BE2C (cell line): Measurements from ENCODE around the gene ADGB.
"Not testable (repeated sequence)": the region's sequence is repeated elsewhere in the genome, so short reads cannot be mapped to it uniquely, and the experiment has no call there.

ENCODE experiments used
- DNase-seq: peaks from one replicate; pipeline ENCODE4 v3.0.0-alpha.2; 2020
- H3K27me3 ChIP-seq: fragments of 250-450 bp; sonication (Bioruptor Pico); 2 replicates; pipeline ENCODE4 v1.5.1; 2020; ENCODE audit warnings: mild to moderate bottlenecking
- H3K36me3 ChIP-seq: fragments of 250-450 bp; sonication (Bioruptor Pico); 2 replicates; pipeline ENCODE4 v1.5.1; 2020; ENCODE audit warnings: mild to moderate bottlenecking
- H3K4me1 ChIP-seq: fragments of 250-450 bp; sonication (Bioruptor Pico); 2 replicates; pipeline ENCODE4 v1.5.1; 2020
- H3K4me3 ChIP-seq: 2 replicates; pipeline ENCODE4 v1.5.1; 2011; ENCODE audit warnings: low read depth, low read length
- H3K9me3 ChIP-seq: fragments of 250-450 bp; sonication (Bioruptor Pico); 2 replicates; pipeline ENCODE4 v1.5.1; 2020
- TF ChIP-seq, protein P1 (sequence below): IDR thresholded peaks from 2 replicates; pipeline ENCODE4 v1.5.1; 2012; ENCODE audit warnings: mild to moderate bottlenecking, low read depth, low read length

The ADGB gene

DNA sequence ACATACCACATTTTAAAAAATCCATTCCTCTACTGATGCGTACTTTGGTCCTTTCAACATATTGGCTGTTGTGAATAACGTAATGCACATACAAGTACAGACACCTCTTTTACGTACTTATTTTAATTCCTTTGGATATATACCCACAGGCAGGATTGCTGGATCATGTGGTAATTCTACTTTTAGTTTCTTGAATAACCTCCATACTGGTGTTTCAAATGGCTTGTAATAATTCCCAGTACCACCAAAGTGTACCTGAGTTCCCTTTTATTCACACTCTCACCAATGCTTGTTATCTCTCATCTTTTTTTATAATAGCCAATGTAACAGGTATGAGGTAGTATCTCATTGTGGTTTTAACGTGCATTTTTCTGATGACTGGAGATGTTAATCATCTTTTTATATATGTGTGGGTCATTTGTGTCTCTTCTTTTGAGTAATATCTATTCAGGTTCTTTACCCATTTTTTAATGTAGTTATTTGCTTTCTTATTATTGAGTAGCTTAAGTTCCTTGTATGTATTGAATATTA, 191.9 kb downstream of the ADGB start:
- no peaks in the 10 kb centered on the region for H3K36me3 ChIP-seq
- H3K9me3 ChIP-seq: no peaks in the 10 kb centered on the region
- no peaks in the 10 kb centered on the region for H3K27me3 ChIP-seq
- H3K4me3 ChIP-seq: no peak overlapping the region
- TF ChIP-seq, protein P1, sequence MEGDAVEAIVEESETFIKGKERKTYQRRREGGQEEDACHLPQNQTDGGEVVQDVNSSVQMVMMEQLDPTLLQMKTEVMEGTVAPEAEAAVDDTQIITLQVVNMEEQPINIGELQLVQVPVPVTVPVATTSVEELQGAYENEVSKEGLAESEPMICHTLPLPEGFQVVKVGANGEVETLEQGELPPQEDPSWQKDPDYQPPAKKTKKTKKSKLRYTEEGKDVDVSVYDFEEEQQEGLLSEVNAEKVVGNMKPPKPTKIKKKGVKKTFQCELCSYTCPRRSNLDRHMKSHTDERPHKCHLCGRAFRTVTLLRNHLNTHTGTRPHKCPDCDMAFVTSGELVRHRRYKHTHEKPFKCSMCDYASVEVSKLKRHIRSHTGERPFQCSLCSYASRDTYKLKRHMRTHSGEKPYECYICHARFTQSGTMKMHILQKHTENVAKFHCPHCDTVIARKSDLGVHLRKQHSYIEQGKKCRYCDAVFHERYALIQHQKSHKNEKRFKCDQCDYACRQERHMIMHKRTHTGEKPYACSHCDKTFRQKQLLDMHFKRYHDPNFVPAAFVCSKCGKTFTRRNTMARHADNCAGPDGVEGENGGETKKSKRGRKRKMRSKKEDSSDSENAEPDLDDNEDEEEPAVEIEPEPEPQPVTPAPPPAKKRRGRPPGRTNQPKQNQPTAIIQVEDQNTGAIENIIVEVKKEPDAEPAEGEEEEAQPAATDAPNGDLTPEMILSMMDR: no peak
- H3K4me1 ChIP-seq: no peaks in the 10 kb centered on the region
- DNase-seq: no peak

DNA sequence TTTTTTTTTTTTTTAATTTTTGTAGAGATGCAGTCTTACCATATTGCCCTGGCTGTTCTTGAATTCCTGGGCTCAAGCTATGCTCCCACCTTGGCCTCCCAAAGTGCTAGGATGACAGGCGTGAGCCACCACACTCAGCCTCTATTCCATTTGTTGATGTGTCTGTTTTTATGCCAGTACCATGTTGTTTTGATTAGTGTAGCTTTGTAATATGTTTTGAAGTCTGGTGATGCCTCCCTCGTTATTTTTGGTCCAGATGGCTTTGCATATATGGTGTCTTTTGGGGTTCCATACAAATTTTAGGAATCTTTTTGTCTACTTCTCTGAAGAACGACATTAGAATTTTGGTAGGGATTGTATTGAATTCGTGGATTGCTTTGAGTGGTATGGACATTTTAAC, 193.2 kb downstream of the ADGB start:
- Histone ChIP-seq H3K9me3 (no peaks in the 10 kb centered on the region), H3K36me3 (no peaks in the 10 kb centered on the region), H3K27me3 (no peaks in the 10 kb centered on the region), H3K4me1 (no peaks in the 10 kb centered on the region), H3K4me3 (no peak overlapping the region)
- TF ChIP-seq, protein P1: no peak
- DNase-seq: no peak

DNA sequence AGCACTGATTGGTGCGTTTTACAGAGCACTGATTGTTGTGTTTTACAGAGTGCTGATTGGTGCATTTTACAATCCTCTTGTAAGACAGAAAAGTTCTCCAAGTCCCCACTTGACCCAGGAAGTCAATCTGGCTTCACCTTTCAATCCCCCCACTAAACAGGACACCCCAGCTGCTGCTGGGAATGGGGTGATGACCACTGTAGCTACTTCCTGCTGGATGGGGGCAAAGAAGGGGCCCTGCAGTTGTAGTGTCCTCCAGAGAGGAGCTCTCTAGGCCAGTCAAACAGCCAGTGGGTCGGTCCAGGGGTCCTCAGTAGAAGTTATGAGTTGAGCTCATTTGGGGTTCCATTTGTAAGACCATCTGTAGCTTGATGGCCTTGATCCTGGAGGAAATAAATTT, 194.4 kb downstream of the ADGB start:
- DNase-seq, H3K4me3 ChIP-seq, H3K9me3 ChIP-seq, H3K36me3 ChIP-seq, H3K27me3 ChIP-seq, H3K4me1 ChIP-seq: not testable (repeated sequence)

DNA sequence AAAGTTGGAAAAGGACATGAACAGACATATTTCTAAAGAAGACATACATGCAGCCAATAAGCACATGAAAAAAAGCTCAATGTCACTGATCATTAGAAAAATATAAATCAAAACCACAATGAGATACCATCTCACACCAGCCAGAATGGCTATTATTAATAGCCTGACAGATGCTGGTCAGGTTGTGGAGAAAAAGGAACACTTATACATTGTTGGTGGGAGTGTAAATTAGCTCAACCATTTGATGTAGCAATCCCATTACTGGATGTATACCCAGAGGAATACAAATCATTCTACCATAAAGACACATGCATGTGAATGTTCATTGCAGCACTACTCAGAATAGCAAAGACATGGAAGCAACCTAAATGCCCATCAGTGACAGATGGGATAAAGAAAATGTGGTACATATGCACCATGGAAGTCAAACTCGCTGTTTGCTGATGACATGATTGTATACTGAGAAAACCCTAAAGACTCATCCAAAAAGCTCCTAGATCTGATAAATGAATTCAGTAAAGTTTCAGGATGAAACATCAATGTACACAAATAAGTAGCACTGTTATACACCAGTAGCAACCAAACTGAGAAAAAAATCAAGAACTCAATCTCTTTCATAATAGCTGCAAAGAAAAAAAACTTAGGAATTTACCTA, 196.8 kb downstream of the ADGB start:
- no peak overlapping the region for H3K4me3 ChIP-seq
- DNase-seq: no peak
- H3K36me3 ChIP-seq: no peaks in the 10 kb centered on the region
- TF ChIP-seq, protein P1: no peak
- no peaks in the 10 kb centered on the region for H3K27me3 ChIP-seq
- no peaks in the 10 kb centered on the region for H3K9me3 ChIP-seq
- no peaks in the 10 kb centered on the region for H3K4me1 ChIP-seq

DNA sequence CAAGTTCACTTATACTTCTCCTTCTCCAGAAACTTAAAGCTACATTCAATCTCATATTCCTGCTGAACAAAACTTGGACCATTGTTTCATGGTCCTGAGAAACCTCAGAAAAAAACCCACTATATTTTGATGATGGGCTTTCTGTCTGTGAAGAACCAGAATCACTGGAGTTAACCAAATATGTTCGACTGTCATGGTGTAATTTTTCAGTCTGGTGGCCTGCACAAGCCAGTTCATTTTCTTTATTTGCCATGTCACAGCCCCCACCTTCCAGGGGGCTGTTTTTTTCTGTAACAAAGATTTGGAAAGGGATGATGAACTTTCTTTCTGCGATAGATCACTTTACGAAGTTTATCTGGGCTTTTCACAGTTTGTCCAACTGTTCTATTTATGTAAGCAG, 204.4 kb downstream of the ADGB start:
- not testable (repeated sequence) for H3K4me1 ChIP-seq, H3K36me3 ChIP-seq, DNase-seq, H3K27me3 ChIP-seq, H3K9me3 ChIP-seq, H3K4me3 ChIP-seq

DNA sequence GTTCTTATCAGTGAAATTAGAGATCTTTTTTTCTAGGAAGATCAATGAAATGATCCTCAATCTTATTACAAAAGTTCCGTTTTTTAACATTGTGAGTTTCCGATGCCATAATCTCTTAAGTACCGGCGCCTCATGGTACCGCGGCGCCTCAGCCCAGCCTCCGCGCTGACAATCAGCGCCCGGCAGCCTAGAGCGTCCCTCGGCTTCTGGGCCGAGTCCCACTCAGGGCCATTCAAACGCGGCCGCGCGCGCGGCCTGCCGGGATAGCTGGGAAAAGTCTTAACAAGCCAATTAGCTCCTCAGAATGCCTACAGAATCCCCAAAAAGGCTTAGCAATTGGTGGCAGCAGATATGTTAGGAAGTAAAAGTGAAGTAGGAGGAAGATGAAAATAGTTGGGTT, 204.8 kb downstream of the ADGB start:
- Histone ChIP-seq H3K4me1 (no peaks in the 10 kb centered on the region), H3K36me3 (no peaks in the 10 kb centered on the region), H3K9me3 (no peaks in the 10 kb centered on the region), H3K27me3 (no peaks in the 10 kb centered on the region), H3K4me3 (no peak overlapping the region)
- TF ChIP-seq, protein P1: no peak
- no peak for DNase-seq

DNA sequence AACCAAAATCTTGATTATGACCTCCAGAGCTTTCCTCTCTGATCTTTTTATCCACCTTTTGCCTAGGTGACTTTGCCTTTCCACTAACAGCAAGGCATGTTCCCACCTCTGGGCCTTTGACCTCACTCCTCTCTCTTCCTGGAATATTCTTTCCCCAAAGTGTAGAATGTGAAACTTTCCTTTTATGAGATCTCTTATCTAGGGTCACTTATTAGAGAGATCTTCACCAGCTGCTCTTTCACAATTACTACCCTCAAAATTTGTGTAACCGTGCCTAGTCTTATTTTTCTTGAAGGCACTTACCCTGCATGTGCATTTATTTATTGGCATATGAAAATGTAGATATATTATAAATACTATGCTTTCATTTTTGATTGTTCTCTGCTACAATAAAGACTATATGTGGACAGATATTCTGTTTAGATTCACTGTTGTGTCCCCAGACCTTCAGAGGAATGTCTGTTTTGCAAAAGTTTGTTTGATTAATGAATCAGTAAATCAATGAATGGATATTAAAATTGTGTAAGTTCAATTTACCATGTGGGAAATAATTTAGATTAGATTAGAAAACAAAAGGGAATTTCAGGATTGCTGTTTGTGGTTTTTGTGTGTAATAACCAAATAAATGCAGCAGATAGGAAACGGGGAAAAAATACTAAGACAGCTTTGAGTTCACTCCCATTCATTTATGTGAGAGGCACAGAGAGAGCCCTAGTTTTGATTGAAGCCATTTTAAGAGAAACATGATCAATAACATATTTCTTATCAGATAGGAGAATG, 207.0 kb downstream of the ADGB start:
- no peaks in the 10 kb centered on the region for H3K4me1 ChIP-seq
- DNase-seq: no peak
- no peak overlapping the region for H3K4me3 ChIP-seq
- TF ChIP-seq, protein P1: no peak
- H3K9me3 ChIP-seq: no peaks in the 10 kb centered on the region
- H3K27me3 ChIP-seq: no peaks in the 10 kb centered on the region
- no peaks in the 10 kb centered on the region for H3K36me3 ChIP-seq

DNA sequence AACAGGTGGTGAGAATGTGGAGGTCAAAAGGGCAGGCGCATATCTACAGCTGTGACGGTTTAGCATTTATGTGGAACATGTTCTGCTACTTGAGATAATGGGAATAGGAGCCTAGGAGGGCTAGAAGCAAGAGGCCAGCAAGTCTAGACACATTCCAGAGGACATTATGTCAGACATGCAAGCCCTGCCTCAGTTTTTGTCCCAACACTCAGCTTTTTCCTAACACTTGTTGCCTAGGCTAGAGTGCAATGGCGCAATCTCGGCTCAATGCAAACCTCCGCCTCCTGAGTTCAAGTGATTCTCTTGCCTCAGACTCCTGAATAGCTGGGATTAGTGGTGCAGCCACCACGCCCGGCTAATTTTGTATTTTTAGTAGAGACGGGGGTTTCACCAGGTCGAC, 210.2 kb downstream of the ADGB start:
- H3K36me3 ChIP-seq, H3K9me3 ChIP-seq, H3K4me3 ChIP-seq, H3K4me1 ChIP-seq, DNase-seq, H3K27me3 ChIP-seq: not testable (repeated sequence)

DNA sequence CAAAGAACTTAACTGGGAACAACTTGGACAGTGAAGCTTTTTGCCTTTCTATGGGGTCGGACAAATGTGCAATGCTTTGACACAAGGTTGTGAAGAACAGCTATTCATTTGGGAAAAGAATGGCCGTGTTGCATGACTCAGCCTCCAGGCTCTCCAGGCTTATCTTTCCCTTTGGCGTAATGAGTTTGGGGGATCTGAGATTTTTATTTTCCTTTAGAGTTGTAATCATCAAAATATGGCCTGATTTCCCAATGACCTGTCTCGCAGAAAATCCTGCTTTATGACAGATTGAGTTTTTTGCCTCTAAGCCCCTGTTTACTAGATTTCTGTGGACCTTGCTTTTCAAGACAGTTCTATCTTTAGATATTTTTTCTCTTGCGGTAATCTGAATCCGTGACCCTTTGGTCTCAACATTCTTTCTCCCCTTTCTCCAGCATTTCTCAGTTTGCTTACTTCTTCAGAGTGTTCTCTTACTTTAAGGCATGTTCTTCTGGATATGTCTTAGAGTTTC, 214.1 kb downstream of the ADGB start:
- not testable (repeated sequence) for H3K4me1 ChIP-seq, DNase-seq, H3K36me3 ChIP-seq, H3K27me3 ChIP-seq, H3K4me3 ChIP-seq, H3K9me3 ChIP-seq
